ENCODE data around the gene FLCN. TPM values are rescaled to one million over a fixed set of nuclear protein-coding genes. Genes with fewer than 3 reads are reported as not detected.

The FLCN gene
- total RNA-seq, 1 experiment from 2014 or later: 25.6 TPM

- intact Hi-C loops (cut with micrococcal nuclease): no loop called here
- no TSS peak for BruUV-seq (replicated peaks)
- Mint-ChIP-seq H3K4me3 (ENCODE audit: unreplicated experiment) (no peak overlapping the region), H3K9me3 (ENCODE audit: unreplicated experiment) (no peaks in the 10 kb centered on the region), H3K27ac (ENCODE audit: low read depth, unreplicated experiment) (no peak overlapping the region), H3K36me3 (ENCODE audit: insufficient read depth, unreplicated experiment) (peaks cover 61% of the 10 kb centered on the region), H3K27me3 (ENCODE audit: insufficient read depth, unreplicated experiment) (no peaks in the 10 kb centered on the region), H3K4me1 (ENCODE audit: insufficient read depth, unreplicated experiment) (no peaks in the 10 kb centered on the region)
- CTCF ChIA-PET: no interaction called here
- no peak for DNase-seq (ENCODE audit: unreplicated experiment)
- no peak for TF ChIP-seq CTCF (IDR thresholded peaks at IDR 0.05; ENCODE audit: unreplicated experiment)
- POLR2A ChIA-PET: interaction anchor here (1.2 kb wide), 1 partner anchor 36 kb away, joined by 6 read pairs; no protein-coding TSS in a partner anchor
These were observed 67.6 kb downstream of the FLCN start for GRCh38 chr17:17169396-17169795.

GRCh38 chr17:17168401-17168800 is 68.6 kb downstream of the FLCN start:
- POLR2A ChIA-PET: interaction anchor here (1.2 kb wide), 1 partner anchor 37 kb away, joined by 6 read pairs; no protein-coding TSS in a partner anchor
- TF ChIP-seq CTCF (IDR thresholded peaks at IDR 0.05; ENCODE audit: unreplicated experiment): no peak
- no peak overlapping the region for H3K4me3 Mint-ChIP-seq (ENCODE audit: unreplicated experiment)
- no TSS peak for BruUV-seq (replicated peaks)
- H3K27ac Mint-ChIP-seq (ENCODE audit: low read depth, unreplicated experiment): no peak overlapping the region
- no peaks in the 10 kb centered on the region for H3K9me3 Mint-ChIP-seq (ENCODE audit: unreplicated experiment)
- H3K27me3 Mint-ChIP-seq (ENCODE audit: insufficient read depth, unreplicated experiment): no peaks in the 10 kb centered on the region
- intact Hi-C loops (cut with micrococcal nuclease): no loop called here
- DNase-seq (ENCODE audit: unreplicated experiment): no peak
- peaks cover 59% of the 10 kb centered on the region for H3K36me3 Mint-ChIP-seq (ENCODE audit: insufficient read depth, unreplicated experiment)
- CTCF ChIA-PET: no interaction called here
- no peaks in the 10 kb centered on the region for H3K4me1 Mint-ChIP-seq (ENCODE audit: insufficient read depth, unreplicated experiment)

- Mint-ChIP-seq H3K4me1 (ENCODE audit: insufficient read depth, unreplicated experiment) (no peaks in the 10 kb centered on the region), H3K4me3 (ENCODE audit: unreplicated experiment) (no peak overlapping the region), H3K36me3 (ENCODE audit: insufficient read depth, unreplicated experiment) (peaks cover 60% of the 10 kb centered on the region), H3K27ac (ENCODE audit: low read depth, unreplicated experiment) (no peak overlapping the region), H3K27me3 (ENCODE audit: insufficient read depth, unreplicated experiment) (no peaks in the 10 kb centered on the region), H3K9me3 (ENCODE audit: unreplicated experiment) (no peaks in the 10 kb centered on the region)
- no peak for TF ChIP-seq CTCF (IDR thresholded peaks at IDR 0.05; ENCODE audit: unreplicated experiment)
- DNase-seq (ENCODE audit: unreplicated experiment): no peak
- BruUV-seq (replicated peaks): no TSS peak
- ChIA-PET CTCF (no interaction called here), POLR2A (interaction anchor here (1.2 kb wide), 1 partner anchor 37 kb away, joined by 6 read pairs; no protein-coding TSS in a partner anchor)
- intact Hi-C loops (cut with micrococcal nuclease): no loop called here
These were observed 69.0 kb downstream of the FLCN start for GRCh38 chr17:17167986-17168385.

- Mint-ChIP-seq H3K9me3 (ENCODE audit: unreplicated experiment) (no peaks in the 10 kb centered on the region), H3K27ac (ENCODE audit: low read depth, unreplicated experiment) (no peak overlapping the region), H3K27me3 (ENCODE audit: insufficient read depth, unreplicated experiment) (no peaks in the 10 kb centered on the region), H3K36me3 (ENCODE audit: insufficient read depth, unreplicated experiment) (peaks cover 64% of the 10 kb centered on the region), H3K4me3 (ENCODE audit: unreplicated experiment) (no peak overlapping the region), H3K4me1 (ENCODE audit: insufficient read depth, unreplicated experiment) (no peaks in the 10 kb centered on the region)
- no peak for TF ChIP-seq CTCF (IDR thresholded peaks at IDR 0.05; ENCODE audit: unreplicated experiment)
- ChIA-PET POLR2A (no interaction called here), CTCF (interaction anchor here (1.1 kb wide), 1 partner anchor 176 kb away, joined by 3 read pairs; no protein-coding TSS in a partner anchor)
- BruUV-seq (replicated peaks): no TSS peak
- intact Hi-C loops (cut with micrococcal nuclease): no loop called here
- DNase-seq (ENCODE audit: unreplicated experiment): no peak
These were observed 69.6 kb downstream of the FLCN start for GRCh38 chr17:17167356-17167755.
